ENCODE data around the gene KATNB1. TPM values are rescaled to one million over a fixed set of nuclear protein-coding genes. Genes with fewer than 3 reads are reported as not detected.

Gene KATNB1, protein sequence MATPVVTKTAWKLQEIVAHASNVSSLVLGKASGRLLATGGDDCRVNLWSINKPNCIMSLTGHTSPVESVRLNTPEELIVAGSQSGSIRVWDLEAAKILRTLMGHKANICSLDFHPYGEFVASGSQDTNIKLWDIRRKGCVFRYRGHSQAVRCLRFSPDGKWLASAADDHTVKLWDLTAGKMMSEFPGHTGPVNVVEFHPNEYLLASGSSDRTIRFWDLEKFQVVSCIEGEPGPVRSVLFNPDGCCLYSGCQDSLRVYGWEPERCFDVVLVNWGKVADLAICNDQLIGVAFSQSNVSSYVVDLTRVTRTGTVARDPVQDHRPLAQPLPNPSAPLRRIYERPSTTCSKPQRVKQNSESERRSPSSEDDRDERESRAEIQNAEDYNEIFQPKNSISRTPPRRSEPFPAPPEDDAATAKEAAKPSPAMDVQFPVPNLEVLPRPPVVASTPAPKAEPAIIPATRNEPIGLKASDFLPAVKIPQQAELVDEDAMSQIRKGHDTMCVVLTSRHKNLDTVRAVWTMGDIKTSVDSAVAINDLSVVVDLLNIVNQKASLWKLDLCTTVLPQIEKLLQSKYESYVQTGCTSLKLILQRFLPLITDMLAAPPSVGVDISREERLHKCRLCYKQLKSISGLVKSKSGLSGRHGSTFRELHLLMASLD
- 12.9 and 24.2 TPM in 2 replicates for total RNA-seq

GRCh38 chr16:57735755-57736418 lies at the start of gene KATNB1:
KATNB1 (plus strand) TSS chr16:57735770; CDS start chr16:57737244, 1,474 bp downstream.
- no peak for DNase-seq (ENCODE audit: low read depth)
- TF ChIP-seq, protein P1, sequence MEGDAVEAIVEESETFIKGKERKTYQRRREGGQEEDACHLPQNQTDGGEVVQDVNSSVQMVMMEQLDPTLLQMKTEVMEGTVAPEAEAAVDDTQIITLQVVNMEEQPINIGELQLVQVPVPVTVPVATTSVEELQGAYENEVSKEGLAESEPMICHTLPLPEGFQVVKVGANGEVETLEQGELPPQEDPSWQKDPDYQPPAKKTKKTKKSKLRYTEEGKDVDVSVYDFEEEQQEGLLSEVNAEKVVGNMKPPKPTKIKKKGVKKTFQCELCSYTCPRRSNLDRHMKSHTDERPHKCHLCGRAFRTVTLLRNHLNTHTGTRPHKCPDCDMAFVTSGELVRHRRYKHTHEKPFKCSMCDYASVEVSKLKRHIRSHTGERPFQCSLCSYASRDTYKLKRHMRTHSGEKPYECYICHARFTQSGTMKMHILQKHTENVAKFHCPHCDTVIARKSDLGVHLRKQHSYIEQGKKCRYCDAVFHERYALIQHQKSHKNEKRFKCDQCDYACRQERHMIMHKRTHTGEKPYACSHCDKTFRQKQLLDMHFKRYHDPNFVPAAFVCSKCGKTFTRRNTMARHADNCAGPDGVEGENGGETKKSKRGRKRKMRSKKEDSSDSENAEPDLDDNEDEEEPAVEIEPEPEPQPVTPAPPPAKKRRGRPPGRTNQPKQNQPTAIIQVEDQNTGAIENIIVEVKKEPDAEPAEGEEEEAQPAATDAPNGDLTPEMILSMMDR (IDR thresholded peaks at IDR 0.05; ENCODE audit: insufficient read depth, low read length, severe bottlenecking), result no peak
- Histone ChIP-seq H3K4me3 (ENCODE audit: low read depth, low read length) (peak within 1 kb of the TSS; percentile 96), H3K27me3 (ENCODE audit: control insufficient read depth, insufficient read depth, low read length) (no peaks in the 10 kb centered on the region), H3K36me3 (ENCODE audit: control insufficient read depth, insufficient read depth, low read length) (peaks cover 3% of the 10 kb centered on the region)
- FAIRE-seq, result no peak

DNA sequence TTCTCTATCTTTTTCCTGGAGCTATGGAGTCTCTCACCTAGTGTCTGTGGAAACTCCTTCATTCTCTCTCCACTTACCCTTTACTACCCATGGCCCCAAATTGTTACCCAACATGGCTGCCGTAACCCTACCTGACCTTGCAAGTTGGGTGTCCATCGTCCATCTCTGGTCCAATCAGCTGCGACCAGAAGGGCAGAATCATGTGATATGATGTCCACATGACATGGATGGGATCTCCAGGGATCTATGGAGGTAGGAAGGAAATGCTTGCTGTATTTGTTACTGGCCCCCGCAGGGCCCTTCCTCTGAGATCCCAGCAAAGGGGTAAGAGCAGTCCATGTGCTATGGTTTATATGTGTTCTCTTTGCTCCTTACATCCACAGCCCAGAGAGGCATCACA lies 49.0 kb upstream of the KATNB1 start:
- Histone ChIP-seq H3K36me3 (ENCODE audit: control insufficient read depth, insufficient read depth, low read length) (no peaks in the 10 kb centered on the region), H3K4me3 (ENCODE audit: low read depth, low read length) (no peak overlapping the region), H3K27me3 (ENCODE audit: control insufficient read depth, insufficient read depth, low read length) (peaks cover 6% of the 10 kb centered on the region)
- TF ChIP-seq, protein P1 (IDR thresholded peaks at IDR 0.05; ENCODE audit: insufficient read depth, low read length, severe bottlenecking), result no peak
- FAIRE-seq, result no peak
- DNase-seq (ENCODE audit: low read depth), result no peak

- TF ChIP-seq, protein P1 (IDR thresholded peaks at IDR 0.05; ENCODE audit: insufficient read depth, low read length, severe bottlenecking), result no peak
- no peak for DNase-seq (ENCODE audit: low read depth)
- H3K36me3 ChIP-seq (ENCODE audit: control insufficient read depth, insufficient read depth, low read length), result no peaks in the 10 kb centered on the region
- H3K27me3 ChIP-seq (ENCODE audit: control insufficient read depth, insufficient read depth, low read length), result peaks cover 3% of the 10 kb centered on the region
- H3K4me3 ChIP-seq (ENCODE audit: low read depth, low read length), result no peak overlapping the region
- FAIRE-seq, result no peak
Measured at GRCh38 chr16:57687363-57687929, 48.1 kb upstream of the KATNB1 start.

- TF ChIP-seq, protein P1 (IDR thresholded peaks at IDR 0.05; ENCODE audit: insufficient read depth, low read length, severe bottlenecking), result no peak
- no peaks in the 10 kb centered on the region for H3K36me3 ChIP-seq (ENCODE audit: control insufficient read depth, insufficient read depth, low read length)
- H3K4me3 ChIP-seq (ENCODE audit: low read depth, low read length), result no peak overlapping the region
- no peak for DNase-seq (ENCODE audit: low read depth)
- peaks cover 3% of the 10 kb centered on the region for H3K27me3 ChIP-seq (ENCODE audit: control insufficient read depth, insufficient read depth, low read length)
- FAIRE-seq, result no peak
Measured at GRCh38 chr16:57688487-57688986, 47.0 kb upstream of the KATNB1 start.

- FAIRE-seq (no peak), DNase-seq (ENCODE audit: low read depth) (no peak)
- H3K36me3 ChIP-seq (ENCODE audit: control insufficient read depth, insufficient read depth, low read length), result no peaks in the 10 kb centered on the region
- TF ChIP-seq, protein P1 (IDR thresholded peaks at IDR 0.05; ENCODE audit: insufficient read depth, low read length, severe bottlenecking), result no peak
- H3K4me3 ChIP-seq (ENCODE audit: low read depth, low read length), result no peak overlapping the region
- H3K27me3 ChIP-seq (ENCODE audit: control insufficient read depth, insufficient read depth, low read length), result peaks cover 3% of the 10 kb centered on the region
Measured at GRCh38 chr16:57688987-57689761, 46.4 kb upstream of the KATNB1 start.
